HG03108 (cell line): ENCODE data around the gene FBN1.

ENCODE experiments used
- ATAC-seq: cut with Tn5 transposase; IDR thresholded peaks from one replicate; pipeline ENCODE4 v1.9.1; 2021; ENCODE audit warnings: moderate library complexity; ENCODE audit not compliant: unreplicated experiment

The FBN1 gene

GRCh38 chr15:48475600-48476395, 169.7 kb downstream of the FBN1 start:
- no peak for ATAC-seq

GRCh38 chr15:48473667-48474066, 171.8 kb downstream of the FBN1 start:
- no peak for ATAC-seq

- ATAC-seq, result no peak
Observed at GRCh38 chr15:48472756-48473155, 172.8 kb downstream of the FBN1 start.

GRCh38 chr15:48471073-48471472, 174.4 kb downstream of the FBN1 start:
- no peak for ATAC-seq

- no peak for ATAC-seq
Observed at GRCh38 chr15:48470096-48470495, 175.4 kb downstream of the FBN1 start.

GRCh38 chr15:48469681-48470080, 175.8 kb downstream of the FBN1 start:
- no peak for ATAC-seq

GRCh38 chr15:48469271-48469670, 176.2 kb downstream of the FBN1 start:
- ATAC-seq, result no peak

- ATAC-seq, result no peak
Observed at GRCh38 chr15:48467801-48468200, 177.7 kb downstream of the FBN1 start.

- ATAC-seq, result no peak
Observed at GRCh38 chr15:48466820-48467219, 178.7 kb downstream of the FBN1 start.

- ATAC-seq, result no peak
Observed at GRCh38 chr15:48466079-48466478, 179.4 kb downstream of the FBN1 start.

GRCh38 chr15:48465410-48465809, 180.1 kb downstream of the FBN1 start:
- ATAC-seq, result no peak

GRCh38 chr15:48463366-48463880, 182.1 kb downstream of the FBN1 start:
- ATAC-seq, result no peak

GRCh38 chr15:48462688-48463087, 182.8 kb downstream of the FBN1 start:
- ATAC-seq, result no peak

- ATAC-seq, result no peak
Observed at GRCh38 chr15:48459571-48460442, 185.7 kb downstream of the FBN1 start.

GRCh38 chr15:48458876-48459275, 186.6 kb downstream of the FBN1 start:
- ATAC-seq, result no peak

- ATAC-seq, result no peak
Observed at GRCh38 chr15:48456134-48456533, 189.4 kb downstream of the FBN1 start.

GRCh38 chr15:48451736-48452135, 193.8 kb downstream of the FBN1 start:
- ATAC-seq, result no peak

- ATAC-seq, result no peak
Observed at GRCh38 chr15:48451241-48451640, 194.3 kb downstream of the FBN1 start.

- ATAC-seq, result no peak
Observed at GRCh38 chr15:48449734-48450133, 195.8 kb downstream of the FBN1 start.

- ATAC-seq, result no peak
Observed at GRCh38 chr15:48447657-48448056, 197.9 kb downstream of the FBN1 start.

GRCh38 chr15:48447058-48447457, 198.5 kb downstream of the FBN1 start:
- ATAC-seq, result no peak

GRCh38 chr15:48442011-48442410, 203.5 kb downstream of the FBN1 start:
- ATAC-seq, result no peak
